ENCODE results near the gene ADGRA3.

DNA sequence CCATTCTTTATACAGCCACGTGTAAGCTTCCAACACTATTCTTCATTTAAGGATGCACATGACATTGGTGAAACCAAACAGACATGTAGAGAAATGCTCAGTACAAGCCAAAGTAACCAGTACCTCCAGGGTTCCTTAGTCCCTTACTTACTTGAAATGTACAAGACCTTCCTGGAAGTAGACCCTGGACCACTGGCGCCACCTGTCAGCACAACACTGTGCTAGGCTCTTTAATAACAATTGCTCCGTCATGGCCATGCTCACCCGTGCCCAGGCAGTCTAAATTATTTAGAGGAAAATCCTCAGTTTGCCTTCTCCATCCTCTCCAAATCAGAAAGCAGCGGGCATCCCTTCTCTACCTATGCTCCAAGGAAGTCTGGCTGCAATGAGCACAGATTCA, 52.7 kb downstream of the ADGRA3 start:
- TF ChIP-seq, protein P1, sequence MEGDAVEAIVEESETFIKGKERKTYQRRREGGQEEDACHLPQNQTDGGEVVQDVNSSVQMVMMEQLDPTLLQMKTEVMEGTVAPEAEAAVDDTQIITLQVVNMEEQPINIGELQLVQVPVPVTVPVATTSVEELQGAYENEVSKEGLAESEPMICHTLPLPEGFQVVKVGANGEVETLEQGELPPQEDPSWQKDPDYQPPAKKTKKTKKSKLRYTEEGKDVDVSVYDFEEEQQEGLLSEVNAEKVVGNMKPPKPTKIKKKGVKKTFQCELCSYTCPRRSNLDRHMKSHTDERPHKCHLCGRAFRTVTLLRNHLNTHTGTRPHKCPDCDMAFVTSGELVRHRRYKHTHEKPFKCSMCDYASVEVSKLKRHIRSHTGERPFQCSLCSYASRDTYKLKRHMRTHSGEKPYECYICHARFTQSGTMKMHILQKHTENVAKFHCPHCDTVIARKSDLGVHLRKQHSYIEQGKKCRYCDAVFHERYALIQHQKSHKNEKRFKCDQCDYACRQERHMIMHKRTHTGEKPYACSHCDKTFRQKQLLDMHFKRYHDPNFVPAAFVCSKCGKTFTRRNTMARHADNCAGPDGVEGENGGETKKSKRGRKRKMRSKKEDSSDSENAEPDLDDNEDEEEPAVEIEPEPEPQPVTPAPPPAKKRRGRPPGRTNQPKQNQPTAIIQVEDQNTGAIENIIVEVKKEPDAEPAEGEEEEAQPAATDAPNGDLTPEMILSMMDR (IDR thresholded peaks at IDR 0.05 in 4 of 5, conservative IDR thresholded peaks at IDR 0.05 in 1 of 5), result no peak
- TF ChIP-seq POLR2A (IDR thresholded peaks at IDR 0.05), result no peak
